ENCODE results near the gene YARS1.

Gene YARS1

DNA sequence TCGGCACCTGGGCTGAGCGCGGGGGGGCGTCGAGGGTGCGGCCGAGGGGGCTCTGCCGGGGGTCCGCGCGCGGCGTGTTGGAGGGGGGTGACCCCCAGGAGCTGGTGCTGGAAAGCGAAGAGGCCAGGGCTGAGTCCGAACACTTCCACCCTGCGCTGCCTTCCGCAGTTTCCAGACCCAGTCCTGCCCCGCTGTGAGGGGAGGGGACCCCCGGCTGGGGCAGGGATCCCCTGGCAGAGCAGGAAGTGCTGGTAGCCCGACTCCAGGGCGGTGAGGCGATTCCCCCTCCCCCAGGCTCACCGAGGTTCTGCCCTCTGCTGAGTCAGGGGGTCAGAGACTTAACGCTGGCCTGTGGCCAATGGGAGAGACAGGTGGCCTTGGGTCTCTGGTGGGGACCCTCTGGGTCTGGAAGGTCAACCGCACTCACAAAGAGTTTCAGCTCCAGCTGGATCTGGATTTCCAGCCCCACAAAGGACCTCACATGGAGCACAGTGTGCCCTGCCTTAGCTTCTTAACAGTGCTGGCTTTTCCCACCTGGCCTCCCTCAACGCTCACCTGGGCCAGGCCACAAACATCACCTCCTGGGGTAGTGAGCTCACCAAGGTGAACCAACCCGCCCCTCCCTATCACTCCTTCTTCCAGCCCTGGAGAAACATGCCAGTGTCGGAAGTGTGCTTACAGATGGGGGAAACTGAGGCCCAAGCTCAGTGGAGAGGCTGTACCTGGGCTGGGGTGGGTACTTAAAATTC, 74.8 kb downstream of the YARS1 start:
- DNase-seq (ENCODE audit: low read depth) = no peak

DNA sequence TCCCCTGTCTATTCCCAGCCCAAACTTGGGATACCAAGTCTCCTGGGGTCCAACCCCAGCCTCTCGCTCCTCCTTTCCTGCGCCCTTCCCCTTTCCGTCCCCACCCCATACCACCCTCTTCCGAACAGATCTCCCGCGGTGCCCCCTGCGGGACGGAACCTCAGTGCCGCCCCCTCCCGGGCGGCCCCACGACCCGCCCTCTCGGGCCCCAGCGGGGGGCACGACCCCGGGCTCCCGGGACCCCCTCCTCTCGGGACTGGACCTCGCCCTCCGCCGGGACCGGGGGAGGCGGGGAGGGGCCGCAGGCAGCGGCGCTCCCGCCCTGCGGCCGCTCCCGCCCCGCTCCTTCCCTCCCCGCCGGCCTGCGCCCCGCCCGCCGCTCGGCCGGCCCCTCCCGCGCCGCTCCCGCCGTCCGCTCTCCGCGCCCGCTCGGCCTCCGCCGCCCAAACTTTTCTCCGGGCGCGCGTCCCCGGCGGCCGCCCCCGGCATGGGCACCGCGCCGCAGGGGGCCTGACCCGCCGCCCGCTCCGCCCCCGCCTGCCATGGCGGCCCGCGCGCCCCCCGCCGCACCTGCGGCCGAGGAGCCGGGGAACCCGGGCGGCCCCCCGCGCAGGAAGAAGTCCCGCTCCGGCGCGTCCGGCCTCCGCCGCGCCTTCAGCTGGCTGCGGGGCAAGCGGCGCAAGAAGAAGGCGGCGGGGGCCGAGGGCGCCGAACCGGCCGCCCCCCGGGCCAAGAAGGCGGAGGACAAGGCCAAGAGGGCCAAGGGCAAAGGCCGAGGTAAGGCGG, 75.6 kb downstream of the YARS1 start:
- no peak for DNase-seq (ENCODE audit: low read depth)

- DNase-seq (ENCODE audit: low read depth) = no peak
Measured at GRCh38 chr1:32741059-32741412, 76.1 kb downstream of the YARS1 start.

DNA sequence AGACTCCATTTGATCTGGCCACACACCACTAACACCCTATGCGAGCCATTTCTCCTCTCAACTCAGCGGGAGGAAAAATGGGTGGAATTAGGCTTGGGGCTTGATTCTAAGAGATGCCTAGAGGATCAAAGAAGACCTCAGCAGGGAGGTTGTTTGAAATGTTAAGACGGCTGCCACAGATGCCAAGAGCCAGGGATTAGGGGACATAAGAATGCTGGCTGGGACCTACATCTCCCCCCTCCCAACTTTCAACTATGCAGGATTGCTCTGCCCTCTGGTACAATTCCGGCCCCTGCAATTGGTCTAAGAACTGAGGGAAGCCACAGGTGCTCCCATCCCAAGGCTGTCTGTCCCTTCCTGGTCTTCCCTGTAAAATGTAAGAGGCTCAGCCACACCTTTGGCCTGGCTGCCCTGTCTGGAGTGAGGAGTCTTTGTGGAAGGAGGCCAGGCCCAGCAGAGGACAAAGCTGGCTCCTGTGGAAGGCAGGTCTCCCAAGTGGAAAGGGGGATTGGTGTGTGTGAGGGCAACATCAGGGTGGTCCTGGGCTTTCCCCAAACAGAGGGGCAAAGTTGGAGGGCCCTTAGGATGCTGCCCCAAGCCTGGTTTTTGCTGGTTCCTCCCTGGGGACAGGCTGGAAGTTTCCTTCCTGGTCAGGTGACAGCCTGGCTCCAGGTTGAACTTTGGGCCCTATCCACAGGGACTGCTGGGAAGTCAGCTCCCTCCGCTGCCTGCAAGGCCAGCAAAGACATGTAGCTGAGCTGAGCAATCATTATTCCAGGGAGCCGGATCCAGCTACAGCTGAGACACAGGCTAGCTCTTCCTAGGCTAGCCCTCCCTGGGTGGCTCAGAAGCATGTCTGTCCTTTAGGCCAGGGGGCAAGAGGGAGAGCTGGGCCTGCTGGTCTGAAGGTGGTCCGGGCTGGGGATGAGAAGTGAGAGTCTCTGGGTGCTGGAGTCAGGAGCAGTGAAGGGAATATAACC, 80.1 kb downstream of the YARS1 start:
- DNase-seq (ENCODE audit: low read depth) = no peak

DNA sequence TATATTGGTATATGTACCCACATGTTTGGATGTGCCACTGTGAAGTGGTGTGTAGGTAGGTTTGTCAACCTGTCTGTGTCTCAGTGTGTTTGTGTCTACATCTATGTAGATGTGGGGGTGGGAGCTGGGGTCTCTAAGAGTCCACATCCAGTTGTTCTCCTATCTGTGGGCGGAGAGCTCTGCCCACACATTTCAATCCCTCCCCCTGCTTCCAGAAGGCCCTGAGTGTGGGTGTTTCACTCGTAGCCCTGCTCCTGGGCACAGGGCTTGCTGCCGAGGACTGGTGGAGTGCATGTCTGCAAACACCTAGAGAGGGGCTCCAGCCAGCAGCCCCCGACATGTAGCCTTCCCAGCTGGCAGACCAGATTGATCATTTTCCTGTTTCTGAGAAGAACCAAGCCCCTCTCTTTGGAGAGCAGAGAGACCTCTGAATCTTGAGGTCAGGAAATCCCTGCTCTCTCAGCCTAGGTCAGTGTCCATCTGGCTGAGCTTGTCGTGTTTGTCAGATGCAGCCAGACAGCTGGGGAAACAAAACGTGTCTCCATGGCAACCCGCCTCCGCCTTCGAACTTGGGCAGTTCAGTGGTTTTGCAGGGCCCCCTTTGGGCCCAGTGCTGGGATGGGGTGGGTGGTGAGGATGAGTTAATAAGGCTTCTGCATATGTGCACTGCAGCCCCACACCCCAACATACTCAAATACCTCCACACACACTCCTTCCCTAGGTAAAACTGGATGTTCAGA, 83.4 kb downstream of the YARS1 start:
- no peak for DNase-seq (ENCODE audit: low read depth)

- no peak for DNase-seq (ENCODE audit: low read depth)
Measured at GRCh38 chr1:32729254-32730046, 87.7 kb downstream of the YARS1 start.

- no peak for DNase-seq (ENCODE audit: low read depth)
Measured at GRCh38 chr1:32728413-32729077, 88.6 kb downstream of the YARS1 start.

DNA sequence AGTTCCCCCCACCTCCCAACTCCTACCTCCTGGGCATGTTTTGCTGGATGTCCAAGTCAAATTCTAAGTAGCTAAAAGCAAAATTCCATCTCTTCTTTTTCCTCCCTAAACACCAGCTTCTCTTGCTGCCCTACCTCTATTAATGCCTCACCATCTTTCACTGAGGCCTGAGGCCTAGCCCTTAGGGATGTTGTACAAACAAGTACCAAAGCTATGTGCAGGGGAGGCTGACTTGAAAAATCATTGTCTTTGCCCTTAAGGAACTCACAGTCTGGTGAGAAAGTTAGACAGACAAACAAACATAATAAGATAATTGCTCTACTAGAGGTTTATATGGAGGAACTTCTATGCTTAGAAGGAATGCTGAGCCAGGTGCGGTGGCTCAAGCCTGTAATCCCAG, 89.3 kb downstream of the YARS1 start:
- DNase-seq (ENCODE audit: low read depth) = no peak

- no peak for DNase-seq (ENCODE audit: low read depth)
Measured at GRCh38 chr1:32725615-32725982, 91.6 kb downstream of the YARS1 start.
